Measurements from ENCODE around the gene GALNT3. TPM values are rescaled to one million over a fixed set of nuclear protein-coding genes. Genes with fewer than 3 reads are reported as not detected.

The GALNT3 gene
- total and polyA plus RNA-seq, 2 donors (not counting 1 experiment from before 2014, with no cell fraction given) = 5.7 to 15.9 TPM

- no peak for TF ChIP-seq EZH2 (IDR thresholded peaks at IDR 0.05; ENCODE audit: borderline replicate concordance, insufficient read depth, low read depth, low read length, poor library complexity, severe bottlenecking)
- TF ChIP-seq CTCF (IDR thresholded peaks at IDR 0.05) = no peak
- Histone ChIP-seq H3K9me3 (ENCODE audit: control extremely low read depth in 1 of 3, control insufficient read depth in 2 of 3, insufficient read depth in 1 of 3, low read length in 2 of 3) (peaks cover 3 to 8% (median 4%) of the 10 kb centered on the region in 3 donors), H3K27ac (ENCODE audit: low read length in 2 of 2) (no peak overlapping the region), H3K27me3 (replicated peaks in 1 of 4; ENCODE audit: control extremely low read depth in 1 of 4, control insufficient read depth in 3 of 4, insufficient read depth in 4 of 4, low read length in 3 of 4) (no peaks in the 10 kb centered on the region), H3K79me2 (ENCODE audit: control insufficient read depth, insufficient read depth, low read length) (peaks cover 68% of the 10 kb centered on the region), H2AFZ (ENCODE audit: insufficient read depth, low read depth, low read length, poor library complexity, severe bottlenecking) (no peak overlapping the region), H3K36me3 (replicated peaks in 1 of 2; ENCODE audit: control extremely low read depth in 1 of 2, control insufficient read depth in 1 of 2, extremely low read depth in 1 of 2, insufficient read depth in 2 of 2, low read length in 1 of 2) (peaks cover 3 to 15% of the 10 kb centered on the region in 2 experiments), H3K4me3 (ENCODE audit: control extremely low read depth in 1 of 5, extremely low read depth in 1 of 5, insufficient read depth in 1 of 5, low read depth in 2 of 5, low read length in 4 of 5) (no peak overlapping the region), H3K4me1 (ENCODE audit: control insufficient read depth in 2 of 2, insufficient read depth in 2 of 2, low read length in 2 of 2) (peaks cover 6 to 9% of the 10 kb centered on the region in 2 donors), H4K20me1 (ENCODE audit: control insufficient read depth, insufficient read depth, low read length, poor library complexity, severe bottlenecking) (peaks cover 33% of the 10 kb centered on the region), H3K9ac (ENCODE audit: low read length) (no peak overlapping the region), H3K4me2 (replicated peaks; ENCODE audit: low read depth, low read length, poor library complexity, severe bottlenecking) (no peak overlapping the region)
- 100% methylated on average over 2 of the region's 4 CpGs for WGBS (ENCODE audit: insufficient coverage)
- ChIA-PET CTCF (interaction anchor here (0.7 to 2.5 kb wide), 2 partner anchors 94 to 377 kb away, joined by 3 to 12 read pairs; no protein-coding TSS in a partner anchor), POLR2A (no interaction called here)
- ATAC-seq (ENCODE audit: low read depth) = no peak
- H3K27ac Mint-ChIP-seq = no peak overlapping the region
- H3K4me1 Mint-ChIP-seq = peaks cover 13% of the 10 kb centered on the region
- intact Hi-C loops (cut with micrococcal nuclease) = no loop called here
- no peak overlapping the region for H3K4me3 Mint-ChIP-seq
- no peak for DNase-seq
- H3K9me3 Mint-ChIP-seq (ENCODE audit: insufficient read depth) = no peaks in the 10 kb centered on the region
- H3K27me3 Mint-ChIP-seq = no peaks in the 10 kb centered on the region
These were observed 14.3 kb downstream of the GALNT3 start for GRCh38 chr2:165779706-165780105.

- no peaks in the 10 kb centered on the region for H3K9me3 Mint-ChIP-seq (ENCODE audit: insufficient read depth)
- Histone ChIP-seq H3K27ac (ENCODE audit: low read length in 2 of 2) (no peak overlapping the region), H3K4me3 (ENCODE audit: control extremely low read depth in 1 of 5, extremely low read depth in 1 of 5, insufficient read depth in 1 of 5, low read depth in 2 of 5, low read length in 4 of 5) (no peak overlapping the region), H3K9me3 (ENCODE audit: control extremely low read depth in 1 of 3, control insufficient read depth in 2 of 3, insufficient read depth in 1 of 3, low read length in 2 of 3) (peaks cover 2 to 8% (median 4%) of the 10 kb centered on the region in 3 donors), H4K20me1 (ENCODE audit: control insufficient read depth, insufficient read depth, low read length, poor library complexity, severe bottlenecking) (peaks cover 27% of the 10 kb centered on the region), H3K4me2 (replicated peaks; ENCODE audit: low read depth, low read length, poor library complexity, severe bottlenecking) (no peak overlapping the region), H3K4me1 (ENCODE audit: control insufficient read depth in 2 of 2, insufficient read depth in 2 of 2, low read length in 2 of 2) (peaks cover 6 to 9% of the 10 kb centered on the region in 2 donors), H3K36me3 (replicated peaks in 1 of 2; ENCODE audit: control extremely low read depth in 1 of 2, control insufficient read depth in 1 of 2, extremely low read depth in 1 of 2, insufficient read depth in 2 of 2, low read length in 1 of 2) (peaks cover 3 to 15% of the 10 kb centered on the region in 2 experiments), H3K9ac (ENCODE audit: low read length) (no peak overlapping the region), H3K27me3 (replicated peaks in 1 of 4; ENCODE audit: control extremely low read depth in 1 of 4, control insufficient read depth in 3 of 4, insufficient read depth in 4 of 4, low read length in 3 of 4) (no peaks in the 10 kb centered on the region), H3K79me2 (ENCODE audit: control insufficient read depth, insufficient read depth, low read length) (peaks cover 65% of the 10 kb centered on the region), H2AFZ (ENCODE audit: insufficient read depth, low read depth, low read length, poor library complexity, severe bottlenecking) (no peak overlapping the region)
- no peak overlapping the region for H3K4me3 Mint-ChIP-seq
- TF ChIP-seq EZH2 (IDR thresholded peaks at IDR 0.05; ENCODE audit: borderline replicate concordance, insufficient read depth, low read depth, low read length, poor library complexity, severe bottlenecking) (no peak), CTCF (IDR thresholded peaks at IDR 0.05) (no peak)
- H3K27me3 Mint-ChIP-seq = no peaks in the 10 kb centered on the region
- H3K4me1 Mint-ChIP-seq = peaks cover 13% of the 10 kb centered on the region
- 100% methylated on average over 3 of the region's 4 CpGs for WGBS (ENCODE audit: insufficient coverage)
- intact Hi-C loops (cut with micrococcal nuclease) = no loop called here
- DNase-seq (no peak), ATAC-seq (ENCODE audit: low read depth) (no peak)
- no peak overlapping the region for H3K27ac Mint-ChIP-seq
- ChIA-PET POLR2A (no interaction called here), CTCF (interaction anchor here (0.7 to 2.5 kb wide), 3 partner anchors 68 to 376 kb away, joined by 3 to 12 read pairs (median 3); no protein-coding TSS in a partner anchor)
These were observed 15.2 kb downstream of the GALNT3 start for GRCh38 chr2:165778653-165779451.

Data from B cell (primary cell).